Osteocyte (in vitro differentiated cells): ENCODE results near the gene NEK4. TPM values are rescaled to one million over a fixed set of nuclear protein-coding genes. Genes with fewer than 3 reads are reported as not detected.

Experiments
- DNase-seq: peaks from one replicate; pipeline ENCODE4 v3.0.0; 2021; ENCODE audit warnings: mixed read lengths; ENCODE audit not compliant: unreplicated experiment; ENCODE audit errors: extremely low spot score
- H3K27ac Mint-ChIP-seq: one replicate; pipeline ENCODE4 v1.8.0; 2021; ENCODE audit warnings: mild to moderate bottlenecking, mixed read lengths; ENCODE audit not compliant: unreplicated experiment
- H3K27me3 Mint-ChIP-seq: one replicate; pipeline ENCODE4 v1.8.0; 2021; ENCODE audit warnings: mixed read lengths; ENCODE audit not compliant: unreplicated experiment
- H3K36me3 Mint-ChIP-seq: one replicate; pipeline ENCODE4 v1.8.0; 2021; ENCODE audit warnings: mixed read lengths; ENCODE audit not compliant: unreplicated experiment
- H3K4me1 Mint-ChIP-seq: one replicate; pipeline ENCODE4 v1.8.0; 2021; ENCODE audit warnings: mixed read lengths; ENCODE audit not compliant: unreplicated experiment
- H3K4me3 Mint-ChIP-seq: one replicate; pipeline ENCODE4 v1.8.0; 2021; ENCODE audit warnings: mild to moderate bottlenecking, moderate library complexity, mixed read lengths; ENCODE audit not compliant: unreplicated experiment
- H3K9me3 Mint-ChIP-seq: one replicate; pipeline ENCODE4 v1.8.0; 2021; ENCODE audit warnings: mixed read lengths; ENCODE audit not compliant: unreplicated experiment
- total RNA-seq: library from RNA; stranded (reverse); gene quantifications from 2 replicates; pipeline ENCODE4 v1.2.1, GENCODE V29; 2021
- TF ChIP-seq, protein P1 (sequence below): fragments of 200-600 bp; sonication (generic); IDR thresholded peaks from 2 replicates; pipeline ENCODE4 v1.5.0; 2021; ENCODE audit warnings: antibody characterized with exemption, mild to moderate bottlenecking, moderate library complexity

The NEK4 gene
- total RNA-seq, 1 donor from 2014 or later = 23.1 TPM

DNA sequence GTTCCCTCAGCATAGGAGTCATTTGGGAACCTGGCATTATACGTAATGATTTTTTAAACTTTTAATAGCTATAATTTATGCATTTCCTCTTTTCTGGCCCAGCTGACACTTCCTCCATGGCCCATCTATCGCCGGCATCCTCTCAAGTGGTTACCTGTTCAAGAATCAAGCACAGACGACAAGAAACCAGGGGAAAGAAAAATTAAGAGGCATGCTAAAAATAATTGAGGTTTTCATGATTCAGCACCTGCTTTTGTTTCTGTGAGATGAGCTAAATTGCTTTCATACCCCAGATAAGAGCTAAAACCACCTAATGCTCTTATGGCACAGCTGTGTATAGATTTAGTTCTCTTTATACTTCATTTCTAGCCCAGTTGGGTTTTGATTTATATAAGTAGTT lies 63.2 kb downstream of the NEK4 start:
- TF ChIP-seq, protein P1, sequence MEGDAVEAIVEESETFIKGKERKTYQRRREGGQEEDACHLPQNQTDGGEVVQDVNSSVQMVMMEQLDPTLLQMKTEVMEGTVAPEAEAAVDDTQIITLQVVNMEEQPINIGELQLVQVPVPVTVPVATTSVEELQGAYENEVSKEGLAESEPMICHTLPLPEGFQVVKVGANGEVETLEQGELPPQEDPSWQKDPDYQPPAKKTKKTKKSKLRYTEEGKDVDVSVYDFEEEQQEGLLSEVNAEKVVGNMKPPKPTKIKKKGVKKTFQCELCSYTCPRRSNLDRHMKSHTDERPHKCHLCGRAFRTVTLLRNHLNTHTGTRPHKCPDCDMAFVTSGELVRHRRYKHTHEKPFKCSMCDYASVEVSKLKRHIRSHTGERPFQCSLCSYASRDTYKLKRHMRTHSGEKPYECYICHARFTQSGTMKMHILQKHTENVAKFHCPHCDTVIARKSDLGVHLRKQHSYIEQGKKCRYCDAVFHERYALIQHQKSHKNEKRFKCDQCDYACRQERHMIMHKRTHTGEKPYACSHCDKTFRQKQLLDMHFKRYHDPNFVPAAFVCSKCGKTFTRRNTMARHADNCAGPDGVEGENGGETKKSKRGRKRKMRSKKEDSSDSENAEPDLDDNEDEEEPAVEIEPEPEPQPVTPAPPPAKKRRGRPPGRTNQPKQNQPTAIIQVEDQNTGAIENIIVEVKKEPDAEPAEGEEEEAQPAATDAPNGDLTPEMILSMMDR = no peak
- no peaks in the 10 kb centered on the region for H3K9me3 Mint-ChIP-seq
- H3K36me3 Mint-ChIP-seq = peaks cover 14% of the 10 kb centered on the region
- H3K4me1 Mint-ChIP-seq = peaks cover 32% of the 10 kb centered on the region
- no peak for DNase-seq
- peak overlapping the region; percentile 27 for H3K27ac Mint-ChIP-seq
- peak overlapping the region; percentile 62 for H3K4me3 Mint-ChIP-seq
- no peaks in the 10 kb centered on the region for H3K27me3 Mint-ChIP-seq

DNA sequence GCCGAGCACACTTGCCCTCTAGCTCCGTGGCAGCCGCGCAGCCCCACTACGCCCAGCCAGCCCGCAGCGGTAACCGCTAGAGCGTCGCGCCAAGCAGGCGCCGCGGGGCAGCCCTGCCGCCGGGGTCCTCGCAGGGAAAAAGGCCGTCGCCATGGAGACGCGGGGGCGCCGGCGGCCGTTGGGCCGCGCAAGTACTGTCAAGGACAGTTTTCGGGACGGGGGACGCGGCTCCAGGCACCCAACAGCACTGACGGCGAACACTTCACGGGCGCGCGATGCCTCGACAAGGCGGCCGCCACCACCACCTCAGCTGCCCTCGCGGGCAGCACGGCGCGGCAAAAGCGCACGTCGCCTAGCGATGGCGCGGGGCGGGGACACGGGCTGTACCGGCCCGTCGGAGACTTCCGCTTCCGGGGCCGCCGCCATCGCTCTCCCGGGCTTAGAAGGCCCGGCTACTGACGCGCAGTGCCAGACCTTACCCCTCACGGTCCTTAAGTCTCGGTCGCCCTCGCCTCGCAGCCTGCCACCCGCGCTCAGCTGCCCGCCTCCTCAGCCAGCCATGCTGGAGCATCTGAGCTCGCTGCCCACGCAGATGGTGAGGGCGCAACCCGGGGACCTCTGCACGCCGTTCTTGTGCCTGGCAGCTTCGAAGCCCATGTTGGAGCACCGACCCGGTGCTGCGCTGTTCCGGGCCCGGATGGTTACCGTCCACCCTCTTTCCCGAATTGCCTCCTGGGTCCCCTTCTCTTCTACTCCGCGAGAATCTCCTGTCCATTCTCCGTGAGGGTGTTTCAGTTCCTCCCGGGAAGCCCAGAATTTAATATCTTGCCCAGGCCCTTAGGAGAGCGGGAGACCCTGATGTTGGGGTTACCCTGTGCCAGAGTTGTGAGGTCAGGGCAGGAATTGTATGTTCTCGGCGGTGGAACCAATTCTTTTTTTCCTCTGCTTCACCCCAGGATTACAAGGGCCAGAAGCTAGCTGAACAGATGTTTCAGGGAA lies 64.8 kb downstream of the NEK4 start, which contains the start of the genes GLT8D1 and SPCS1:
TSS of gene GLT8D1 (minus strand) at position 104 of the 999 bp plus-strand sequence. CDS start 5,331 bp downstream, outside the sequence.
TSS of gene SPCS1 (plus strand) at position 419 of the 999 bp plus-strand sequence. CDS start at position 560, 141 bp downstream.
- Mint-ChIP-seq H3K4me1 (peaks cover 36% of the 10 kb centered on the region), H3K36me3 (peaks cover 8% of the 10 kb centered on the region), H3K9me3 (no peaks in the 10 kb centered on the region), H3K27me3 (no peaks in the 10 kb centered on the region), H3K4me3 (peak within 1 kb of the TSS; percentile 98), H3K27ac (peak within 1 kb of the TSS; percentile 98)
- TF ChIP-seq, protein P1 = no peak
- DNase-seq = peak; percentile 93

DNA sequence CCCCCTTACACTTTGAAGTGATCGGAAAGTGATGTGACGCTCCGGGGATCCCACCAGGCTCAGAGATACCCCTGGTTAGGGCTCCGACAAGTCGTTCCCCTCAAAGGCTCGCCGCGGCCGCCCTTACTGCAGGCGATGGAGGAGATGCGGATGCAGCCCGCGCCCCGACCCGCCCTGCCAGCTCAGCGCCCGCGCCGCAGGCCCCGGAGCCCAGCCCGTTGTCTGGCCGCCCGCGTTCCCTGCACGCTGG lies 65.4 kb downstream of the NEK4 start:
- no peaks in the 10 kb centered on the region for H3K9me3 Mint-ChIP-seq
- H3K27ac Mint-ChIP-seq = peak overlapping the region; percentile 98
- peak overlapping the region; percentile 98 for H3K4me3 Mint-ChIP-seq
- H3K27me3 Mint-ChIP-seq = no peaks in the 10 kb centered on the region
- H3K4me1 Mint-ChIP-seq = peaks cover 37% of the 10 kb centered on the region
- DNase-seq = no peak
- peaks cover 8% of the 10 kb centered on the region for H3K36me3 Mint-ChIP-seq
- TF ChIP-seq, protein P1 = no peak

DNA sequence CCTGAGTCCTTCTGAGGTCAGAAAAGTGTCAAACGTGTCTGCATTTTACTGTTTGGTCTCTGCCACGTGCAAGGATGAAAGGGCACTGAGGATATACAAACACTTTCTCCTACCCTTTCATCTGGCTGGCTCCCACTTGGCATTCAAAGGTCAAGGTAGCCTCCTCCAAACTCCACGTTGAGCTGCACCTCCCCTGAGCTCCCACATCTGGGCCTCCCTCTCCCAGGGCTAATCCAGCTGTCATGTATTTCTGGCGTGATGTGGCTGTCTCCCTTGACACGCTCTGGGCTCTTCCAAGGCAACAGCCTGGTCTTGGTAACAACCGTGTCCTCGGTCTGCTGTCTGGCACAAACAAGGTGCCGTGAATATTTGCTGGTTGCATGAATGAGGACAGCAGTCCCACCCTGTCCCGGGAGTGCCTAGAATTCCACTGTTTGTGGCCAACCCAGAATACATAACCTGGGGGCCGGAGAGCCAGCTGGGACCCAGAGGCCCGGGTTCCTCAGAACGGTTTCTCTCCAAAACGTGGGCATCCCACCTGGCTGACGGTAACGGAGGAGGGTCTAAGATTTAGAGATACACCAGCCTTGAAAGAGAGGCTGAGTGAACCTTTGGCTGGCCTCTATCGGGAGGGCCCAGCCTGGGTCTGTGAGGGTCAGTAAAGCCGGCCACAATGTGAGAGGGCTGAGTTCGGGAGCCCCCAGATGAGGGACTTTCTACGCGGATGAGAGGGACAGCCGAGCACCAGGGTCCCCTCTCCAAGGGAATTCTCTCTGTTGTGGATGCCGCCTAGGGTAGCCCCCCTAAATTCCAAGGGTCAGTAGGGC lies 65.9 kb downstream of the NEK4 start:
- H3K36me3 Mint-ChIP-seq = peaks cover 11% of the 10 kb centered on the region
- TF ChIP-seq, protein P1 = no peak
- peaks cover 37% of the 10 kb centered on the region for H3K4me1 Mint-ChIP-seq

More for the DNA sequence above, 65.9 kb downstream of the NEK4 start:
- Mint-ChIP-seq H3K27me3 (no peaks in the 10 kb centered on the region), H3K9me3 (no peaks in the 10 kb centered on the region), H3K4me3 (peak overlapping the region; percentile 98), H3K27ac (peak overlapping the region; percentile 98)
- no peak for DNase-seq
